ENCODE results near the gene ADCY4.

Gene ADCY4

GRCh38 chr14:24314377-24315193 is 20.3 kb downstream of the ADCY4 start:
- no peak for DNase-seq

GRCh38 chr14:24313913-24314312 is 21.0 kb downstream of the ADCY4 start:
- DNase-seq = peak; percentile 72

GRCh38 chr14:24312736-24313507 is 21.9 kb downstream of the ADCY4 start:
- peak; percentile 92 for DNase-seq

- DNase-seq = no peak
Measured at GRCh38 chr14:24311837-24312615, 22.8 kb downstream of the ADCY4 start.

DNA sequence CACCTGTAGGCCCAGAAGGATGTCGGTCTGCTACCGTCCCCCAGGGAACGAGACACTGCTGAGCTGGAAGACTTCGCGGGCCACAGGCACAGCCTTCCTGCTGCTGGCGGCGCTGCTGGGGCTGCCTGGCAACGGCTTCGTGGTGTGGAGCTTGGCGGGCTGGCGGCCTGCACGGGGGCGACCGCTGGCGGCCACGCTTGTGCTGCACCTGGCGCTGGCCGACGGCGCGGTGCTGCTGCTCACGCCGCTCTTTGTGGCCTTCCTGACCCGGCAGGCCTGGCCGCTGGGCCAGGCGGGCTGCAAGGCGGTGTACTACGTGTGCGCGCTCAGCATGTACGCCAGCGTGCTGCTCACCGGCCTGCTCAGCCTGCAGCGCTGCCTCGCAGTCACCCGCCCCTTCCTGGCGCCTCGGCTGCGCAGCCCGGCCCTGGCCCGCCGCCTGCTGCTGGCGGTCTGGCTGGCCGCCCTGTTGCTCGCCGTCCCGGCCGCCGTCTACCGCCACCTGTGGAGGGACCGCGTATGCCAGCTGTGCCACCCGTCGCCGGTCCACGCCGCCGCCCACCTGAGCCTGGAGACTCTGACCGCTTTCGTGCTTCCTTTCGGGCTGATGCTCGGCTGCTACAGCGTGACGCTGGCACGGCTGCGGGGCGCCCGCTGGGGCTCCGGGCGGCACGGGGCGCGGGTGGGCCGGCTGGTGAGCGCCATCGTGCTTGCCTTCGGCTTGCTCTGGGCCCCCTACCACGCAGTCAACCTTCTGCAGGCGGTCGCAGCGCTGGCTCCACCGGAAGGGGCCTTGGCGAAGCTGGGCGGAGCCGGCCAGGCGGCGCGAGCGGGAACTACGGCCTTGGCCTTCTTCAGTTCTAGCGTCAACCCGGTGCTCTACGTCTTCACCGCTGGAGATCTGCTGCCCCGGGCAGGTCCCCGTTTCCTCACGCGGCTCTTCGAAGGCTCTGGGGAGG is 23.9 kb downstream of the ADCY4 start, which contains the start of gene LTB4R:
LTB4R (plus strand) TSS at position 857 of the 959 bp plus-strand sequence. CDS start 4,150 bp downstream, outside the sequence.
- peak; percentile 65 for DNase-seq

DNA sequence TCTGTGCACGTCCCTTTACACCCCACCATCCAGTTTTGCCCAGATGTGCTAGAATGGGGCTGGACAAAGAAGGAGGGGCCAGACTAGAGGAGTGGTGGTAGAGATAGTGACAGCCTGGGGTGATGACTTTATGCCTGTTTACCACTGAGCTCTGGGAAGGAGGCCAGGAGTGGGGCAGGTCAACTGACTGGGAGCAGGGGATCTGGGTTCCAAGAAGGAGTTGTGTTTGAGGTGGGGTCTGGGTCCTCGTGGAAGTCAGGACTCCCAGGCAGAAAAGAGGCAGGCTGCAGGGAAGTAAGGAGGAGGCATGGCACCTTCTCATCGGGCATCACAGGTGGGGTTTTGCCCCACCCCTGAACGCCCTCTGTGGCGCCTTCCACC is 24.6 kb downstream of the ADCY4 start:
- DNase-seq = no peak

- DNase-seq = no peak
Measured at GRCh38 chr14:24309538-24310264, 25.2 kb downstream of the ADCY4 start, which contains the start of gene LTB4R2. Gene LTB4R2, plus strand, starts transcription at chr14:24310140. Its CDS starts 525 bp downstream, at chr14:24310665.

DNA sequence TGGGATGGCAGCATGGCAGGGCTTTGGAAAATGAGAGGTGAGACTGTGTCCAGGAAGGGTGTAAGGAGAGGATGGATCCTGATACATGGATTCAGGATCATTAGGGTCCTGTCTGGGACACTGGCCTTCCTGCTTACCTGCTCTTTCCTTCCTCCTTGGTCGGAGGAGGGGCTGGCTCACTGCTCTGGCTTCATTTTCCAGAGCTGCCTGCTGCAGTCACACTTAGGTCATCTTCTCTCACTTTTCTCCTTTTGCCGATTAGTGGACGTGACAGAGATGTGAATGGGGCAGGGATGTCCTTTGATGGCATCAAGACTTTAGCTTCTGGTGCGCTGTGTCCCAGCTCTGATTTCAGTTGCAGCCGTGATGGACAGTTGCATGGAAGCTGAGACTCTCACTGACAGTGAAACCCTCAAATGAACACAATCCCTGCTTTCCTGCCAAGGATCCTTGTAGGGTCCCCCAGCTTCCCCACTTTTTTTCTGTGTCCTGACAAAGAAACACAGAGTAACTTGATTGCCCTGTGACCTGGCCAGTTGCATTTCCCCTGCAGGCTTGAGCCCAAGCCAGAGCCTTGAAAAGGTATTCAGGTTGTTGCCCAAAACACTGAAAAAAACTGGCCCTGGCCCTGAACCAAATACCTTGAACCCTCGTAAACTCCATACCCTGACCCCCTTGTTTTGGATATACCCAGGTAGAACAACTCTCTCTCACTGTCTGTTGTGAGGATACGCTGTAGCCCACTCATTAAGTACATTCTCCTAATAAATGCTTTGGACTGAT is 26.3 kb downstream of the ADCY4 start:
- no peak for DNase-seq

GRCh38 chr14:24307575-24308341 is 27.1 kb downstream of the ADCY4 start, which contains the start of gene CIDEB:
Gene CIDEB, minus strand, starts transcription at chr14:24307977. Its CDS starts 119 bp downstream, at chr14:24307858.
- DNase-seq = peak; percentile 48

- no peak for DNase-seq
Measured at GRCh38 chr14:24307156-24307574, 27.7 kb downstream of the ADCY4 start.

- DNase-seq = no peak
Measured at GRCh38 chr14:24304019-24304387, 30.9 kb downstream of the ADCY4 start.

- no peak for DNase-seq
Measured at GRCh38 chr14:24300326-24300980, 34.4 kb downstream of the ADCY4 start.

DNA sequence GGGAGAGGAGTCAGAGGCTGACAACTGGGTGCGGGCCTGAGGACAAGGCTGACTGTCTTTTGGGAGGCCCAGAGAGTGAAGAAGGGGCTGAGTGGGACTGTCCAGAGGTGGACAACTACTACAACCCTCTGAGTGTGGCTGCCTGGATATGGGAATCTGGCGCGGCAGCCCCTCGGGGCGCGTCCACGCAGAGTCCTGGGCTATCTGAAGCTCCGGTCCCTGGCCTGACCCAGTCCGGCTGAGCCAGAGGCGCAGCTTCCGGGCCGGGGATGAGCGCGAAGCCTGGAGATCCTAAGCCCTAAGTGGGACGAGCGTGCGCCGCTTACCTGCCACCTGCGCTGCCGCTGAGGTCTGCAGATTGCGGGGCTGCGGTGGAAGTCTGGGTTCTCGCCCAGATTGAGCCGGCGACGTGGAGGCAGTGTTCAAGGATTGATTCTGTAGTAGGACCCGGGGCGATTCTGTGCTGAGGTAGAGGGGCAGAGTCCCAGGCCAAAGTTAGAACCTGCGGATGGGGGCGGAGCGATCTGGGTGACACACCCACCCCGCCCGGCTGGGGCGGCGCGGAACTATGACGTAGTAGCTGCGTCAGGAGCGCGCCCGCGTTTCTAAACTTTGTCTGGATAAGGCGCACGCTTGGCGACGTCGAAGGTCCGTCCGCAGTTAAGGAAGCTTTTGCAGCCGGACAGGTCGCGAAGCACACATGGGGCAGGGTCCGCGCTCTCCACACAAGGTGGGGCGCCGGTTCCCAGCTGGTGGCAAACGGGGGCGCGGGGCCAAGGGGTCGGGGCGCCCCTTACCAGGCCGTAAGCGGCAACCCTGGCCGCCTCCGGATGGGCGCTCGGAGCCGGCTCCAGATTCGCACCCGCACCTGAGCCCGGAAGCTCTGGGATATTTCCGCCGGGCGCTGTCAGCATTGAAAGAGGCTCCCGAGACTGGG is 35.3 kb downstream of the ADCY4 start, which contains the start of the genes DHRS1 and NOP9:
DHRS1 (minus strand) TSS at position 526 of the 937 bp plus-strand sequence. CDS start 674 bp downstream, outside the sequence.
NOP9 (plus strand) TSS at position 596 of the 937 bp plus-strand sequence; CDS start at position 701, 105 bp downstream.
- peak; percentile 81 for DNase-seq

DNA sequence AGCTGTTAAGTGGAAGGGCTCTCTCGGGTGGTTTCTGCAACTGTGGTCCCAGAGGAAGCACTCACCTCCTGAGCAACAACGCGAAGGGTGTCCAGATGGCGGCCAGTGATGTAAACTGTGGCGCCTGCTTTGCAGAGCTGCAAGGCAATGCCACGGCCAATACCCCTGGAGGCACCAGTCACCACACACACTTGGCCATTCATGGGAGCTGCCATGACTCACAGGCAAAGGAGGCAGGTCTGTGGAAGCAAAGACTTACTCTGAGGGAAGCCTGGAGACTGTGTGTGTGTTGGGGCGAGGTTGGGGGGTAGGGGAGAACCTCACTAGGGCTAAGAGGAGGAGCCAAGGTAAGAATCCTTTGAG is 36.0 kb downstream of the ADCY4 start:
- DNase-seq = no peak

GRCh38 chr14:24297190-24297964 is 37.5 kb downstream of the ADCY4 start:
- DNase-seq = peak; percentile 12

- peak; percentile 60 for DNase-seq
Measured at GRCh38 chr14:24296341-24297157, 38.3 kb downstream of the ADCY4 start.
